Endothelial cell of umbilical vein (primary cell): ENCODE data around the gene MUC4. TPM values are rescaled to one million over a fixed set of nuclear protein-coding genes. Genes with fewer than 3 reads are reported as not detected.

Experiments used
- BruUV-seq: library from RNA; stranded (reverse); fragments of 400-500 nt; replicated peaks from 2 replicates; lab custom pipeline; 2021; lab: Mats Ljungman, UMichigan
- CTCF ChIA-PET: fragments of 300-600, 350-600 bp; sonication (Branson Sonifier 250); formaldehyde crosslinking; loops from one replicate; lab custom pipeline; 2021; ENCODE audit warnings: antibody characterized with exemption, inconsistent platforms; lab: Charles Lee
- POLR2A ChIA-PET: fragments of 300-600, 350-600 bp; sonication (Branson Sonifier 250); formaldehyde crosslinking; loops from one replicate; lab custom pipeline; 2021; ENCODE audit warnings: antibody characterized with exemption, inconsistent platforms; lab: Charles Lee
- DNase-seq: peaks from one replicate; pipeline ENCODE4 v3.0.0-alpha.2; 2011; ENCODE audit warnings: low read depth, low spot score
- FAIRE-seq: peaks from 2 replicates; lab custom pipeline; 2011; peaks lifted over from hg19 to GRCh38; lab: Jason Lieb, UNC
- H2AFZ ChIP-seq: 2 replicates; pipeline ENCODE4 v1.6.0; 2012; ENCODE audit warnings: low read depth, low read length, control low read depth, inconsistent platforms
- H3K27ac ChIP-seq: 2 replicates; pipeline ENCODE4 v1.5.1; 2011; ENCODE audit warnings: low read depth, mild to moderate bottlenecking, control low read depth, low read length, moderate library complexity; ENCODE audit not compliant: insufficient read depth
- H3K27me3 ChIP-seq, 2 experiments: 2 replicates each; pipeline versions ENCODE4 v1.6.0 to v1.6.1; 2011; ENCODE audit warnings: low read length in 2 of 2, mixed read lengths in 1 of 2; ENCODE audit not compliant: control insufficient read depth in 2 of 2, insufficient read depth in 2 of 2
- H3K36me3 ChIP-seq, 2 experiments: 2 replicates in 1 of 2; 3 replicates in 1 of 2; pipeline ENCODE4 v1.5.1; 2011; ENCODE audit warnings: low read length in 2 of 2, mild to moderate bottlenecking in 1 of 2, moderate library complexity in 1 of 2; ENCODE audit not compliant: control insufficient read depth in 2 of 2, insufficient read depth in 2 of 2; ENCODE audit errors: extremely low read depth in 1 of 2
- H3K4me1 ChIP-seq: 3 replicates; pipeline ENCODE4 v1.5.1; 2011; ENCODE audit warnings: mild to moderate bottlenecking, low read length; ENCODE audit not compliant: control insufficient read depth, insufficient read depth; ENCODE audit errors: extremely low read depth
- H3K4me2 ChIP-seq: 2 replicates; pipeline ENCODE4 v1.6.1; 2011; ENCODE audit warnings: low read length, control low read depth, mixed read lengths; ENCODE audit not compliant: insufficient read depth
- H3K4me3 ChIP-seq, 3 experiments: fragments of 200-600 bp in 1 of 3; sonication (generic), shearing (Covaris generic) in 1 of 3; replicated peaks in 1 of 3; 2 replicates each; pipeline ENCODE4 v1.5.1; 2011 to 2016; ENCODE audit warnings: control low read depth in 3 of 3, low read length in 3 of 3, mild to moderate bottlenecking in 2 of 3, inconsistent platforms in 1 of 3, low read depth in 1 of 3, moderate library complexity in 1 of 3; ENCODE audit not compliant: insufficient read depth in 1 of 3
- H3K79me2 ChIP-seq: 2 replicates; pipeline ENCODE4 v1.6.0; 2012; ENCODE audit warnings: low read length, inconsistent platforms; ENCODE audit not compliant: control insufficient read depth, insufficient read depth
- H3K9ac ChIP-seq: replicated peaks from 2 replicates; pipeline ENCODE3; 2011; ENCODE audit warnings: low read length, control low read depth; ENCODE audit not compliant: insufficient read depth; ENCODE audit errors: extremely low read depth
- H3K9me1 ChIP-seq: replicated peaks from 3 replicates; pipeline ENCODE4 v1.6.0; 2011; ENCODE audit warnings: mild to moderate bottlenecking, low read length; ENCODE audit not compliant: control insufficient read depth, insufficient read depth; ENCODE audit errors: extremely low read depth
- H3K9me3 ChIP-seq: replicated peaks from 2 replicates; pipeline ENCODE4 v1.5.1; 2012; ENCODE audit warnings: low read length, inconsistent platforms; ENCODE audit not compliant: control insufficient read depth, insufficient read depth
- H4K20me1 ChIP-seq: replicated peaks from 2 replicates; pipeline ENCODE3; 2011; ENCODE audit warnings: mild to moderate bottlenecking, low read length; ENCODE audit not compliant: control insufficient read depth, insufficient read depth; ENCODE audit errors: extremely low read depth
- EZH2 ChIP-seq: IDR thresholded peaks from 2 replicates; pipeline ENCODE4 v1.6.1; 2012; ENCODE audit warnings: borderline replicate concordance, low read depth, mild to moderate bottlenecking, moderate library complexity, low read length, inconsistent platforms; ENCODE audit not compliant: severe bottlenecking
- FOS ChIP-seq: IDR thresholded peaks from 2 replicates; pipeline ENCODE4 v1.6.1; 2011; ENCODE audit warnings: mild to moderate bottlenecking, low read length, moderate library complexity, borderline replicate concordance; ENCODE audit not compliant: insufficient read depth
- GATA2 ChIP-seq: IDR thresholded peaks from 2 replicates; pipeline ENCODE4 v1.7.0; 2011; ENCODE audit warnings: low read depth, mild to moderate bottlenecking, moderate library complexity, mixed read lengths, low read length; ENCODE audit not compliant: insufficient read length, insufficient read depth
- JUN ChIP-seq: IDR thresholded peaks from 2 replicates; pipeline ENCODE4 v1.6.1; 2011; ENCODE audit warnings: borderline replicate concordance, low read depth; ENCODE audit not compliant: insufficient read length, insufficient read depth
- MYC ChIP-seq: IDR thresholded peaks from one replicate; pipeline ENCODE4 v1.6.1; 2011; ENCODE audit warnings: mild to moderate bottlenecking, low read depth, low read length
- POLR2A ChIP-seq: IDR thresholded peaks from 2 replicates; pipeline ENCODE4 v1.6.1; 2012; ENCODE audit warnings: low read depth, mild to moderate bottlenecking, control low read depth, low read length
- POLR2AphosphoS5 ChIP-seq: IDR thresholded peaks from 2 replicates; pipeline ENCODE4 v1.6.1; 2012; ENCODE audit warnings: low read depth, mild to moderate bottlenecking, control low read depth, low read length, moderate library complexity; ENCODE audit not compliant: insufficient read depth
- dilution Hi-C: fragments of 300-500 bp; cut with MboI; formaldehyde crosslinking; loops from one replicate; pipeline ENCODE4 v1.15.0; 2019; ENCODE audit warnings: low sequenced_read_pairs; ENCODE audit not compliant: extremely low pct_ligation_motif_present
- intact Hi-C: fragments of 100-400 bp; cut with micrococcal nuclease; formaldehyde crosslinking; loops from one replicate; pipeline ENCODE4 v1.10.0; 2022
- polyA plus RNA-seq, 4 experiments: library from polyadenylated mRNA; depleted of rRNA in 3 of 4; stranded (reverse) in 3 of 4; unstranded in 1 of 4; fragments of >200 nt; gene quantifications; 2 replicates each; pipeline versions ENCODE4 v1.2.1 to v1.2.3, GENCODE V29; 2011 to 2012; ENCODE audit warnings: missing spikeins in 1 of 4
- total RNA-seq: library from RNA; stranded (reverse); gene quantifications from 2 replicates; pipeline ENCODE4 v1.2.3, GENCODE V29; 2021
- TF ChIP-seq, protein P1 (sequence below): IDR thresholded peaks from 2 replicates; pipeline ENCODE4 v1.6.1; 2011; ENCODE audit not compliant: insufficient read depth, insufficient read length
- TF ChIP-seq, protein P2 (sequence below), 2 donors: IDR thresholded peaks; 1 replicate in 1 of 2; 2 replicates in 1 of 2; pipeline ENCODE4 v1.5.1; 2011; ENCODE audit warnings: low read length in 2 of 2, mild to moderate bottlenecking in 2 of 2, moderate library complexity in 2 of 2, control low read depth in 1 of 2, inconsistent platforms in 1 of 2, low read depth in 1 of 2; ENCODE audit not compliant: insufficient read depth in 1 of 2; ENCODE audit errors: extremely low read depth in 1 of 2

MUC4 gene
- total and polyA plus RNA-seq, 2 donors (not counting 3 experiments of a cell fraction or from before 2014, with no cell fraction given): 0.04 TPM; not detected in 1

DNA sequence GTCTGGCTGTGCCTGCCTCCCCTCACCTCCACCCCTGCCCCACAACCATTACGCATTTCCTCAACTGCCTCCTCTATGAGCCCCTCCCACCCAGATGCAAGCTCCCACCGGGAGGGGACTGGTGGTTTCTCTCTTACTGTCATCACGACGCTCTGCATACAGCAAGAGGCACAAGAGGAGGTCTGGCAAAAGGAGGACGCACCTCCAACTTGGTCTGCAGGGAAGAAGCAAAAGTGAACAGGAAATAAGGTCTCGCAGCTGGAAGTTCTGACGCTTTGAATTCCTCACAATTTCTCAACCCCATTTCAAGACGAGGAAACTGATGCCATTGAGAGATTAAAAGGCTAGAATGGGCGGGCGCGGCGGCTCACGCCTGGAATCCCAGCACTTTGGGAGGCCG lies 42.3 kb upstream of the MUC4 start:
- no peak for FAIRE-seq

More for the DNA sequence above, 42.3 kb upstream of the MUC4 start:
- CTCF ChIA-PET: interaction anchor here (1.8 to 11.6 kb wide), 2 partner anchors 9 to 40 kb away, joined by 5 to 454 read pairs; no protein-coding TSS in a partner anchor
- Histone ChIP-seq H3K4me1 (no peaks in the 10 kb centered on the region), H3K27ac (no peak overlapping the region), H2AFZ (no peak overlapping the region), H3K79me2 (no peaks in the 10 kb centered on the region), H3K9ac (no peak overlapping the region), H4K20me1 (no peaks in the 10 kb centered on the region), H3K4me2 (no peak overlapping the region), H3K9me1 (no peaks in the 10 kb centered on the region), H3K36me3 (no peaks in the 10 kb centered on the region), H3K27me3 (no peaks in the 10 kb centered on the region), H3K4me3 (no peak overlapping the region), H3K9me3 (no peaks in the 10 kb centered on the region)
- POLR2A ChIA-PET: no interaction called here
- no TSS peak for BruUV-seq
- intact Hi-C loops (loop anchor here (5.0 to 10.0 kb wide), 3 partner anchors 138 to 309 kb away; partner anchors contain the start of gene PPP1R2), dilution Hi-C loops (no loop called here)
- TF ChIP-seq, protein P1, sequence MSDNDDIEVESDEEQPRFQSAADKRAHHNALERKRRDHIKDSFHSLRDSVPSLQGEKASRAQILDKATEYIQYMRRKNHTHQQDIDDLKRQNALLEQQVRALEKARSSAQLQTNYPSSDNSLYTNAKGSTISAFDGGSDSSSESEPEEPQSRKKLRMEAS: no peak
- no peak for TF ChIP-seq FOS
- TF ChIP-seq MYC: no peak
- TF ChIP-seq POLR2AphosphoS5: no peak
- no peak for TF ChIP-seq JUN
- TF ChIP-seq EZH2: no peak
- TF ChIP-seq, protein P2, sequence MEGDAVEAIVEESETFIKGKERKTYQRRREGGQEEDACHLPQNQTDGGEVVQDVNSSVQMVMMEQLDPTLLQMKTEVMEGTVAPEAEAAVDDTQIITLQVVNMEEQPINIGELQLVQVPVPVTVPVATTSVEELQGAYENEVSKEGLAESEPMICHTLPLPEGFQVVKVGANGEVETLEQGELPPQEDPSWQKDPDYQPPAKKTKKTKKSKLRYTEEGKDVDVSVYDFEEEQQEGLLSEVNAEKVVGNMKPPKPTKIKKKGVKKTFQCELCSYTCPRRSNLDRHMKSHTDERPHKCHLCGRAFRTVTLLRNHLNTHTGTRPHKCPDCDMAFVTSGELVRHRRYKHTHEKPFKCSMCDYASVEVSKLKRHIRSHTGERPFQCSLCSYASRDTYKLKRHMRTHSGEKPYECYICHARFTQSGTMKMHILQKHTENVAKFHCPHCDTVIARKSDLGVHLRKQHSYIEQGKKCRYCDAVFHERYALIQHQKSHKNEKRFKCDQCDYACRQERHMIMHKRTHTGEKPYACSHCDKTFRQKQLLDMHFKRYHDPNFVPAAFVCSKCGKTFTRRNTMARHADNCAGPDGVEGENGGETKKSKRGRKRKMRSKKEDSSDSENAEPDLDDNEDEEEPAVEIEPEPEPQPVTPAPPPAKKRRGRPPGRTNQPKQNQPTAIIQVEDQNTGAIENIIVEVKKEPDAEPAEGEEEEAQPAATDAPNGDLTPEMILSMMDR (IDR thresholded peaks at IDR 0.05; ENCODE audit: extremely low read depth in 1 of 2, insufficient read depth in 1 of 2, low read depth in 1 of 2, low read length in 2 of 2): no peak
- TF ChIP-seq GATA2: no peak
- TF ChIP-seq POLR2A: no peak
- no peak for DNase-seq
